GM23248 (cell line): Measurements from ENCODE around the gene KIF25. TPM values are rescaled to one million over a fixed set of nuclear protein-coding genes. Genes with fewer than 3 reads are reported as not detected.

Source experiments
- DNase-seq: peaks from one replicate; pipeline ENCODE4 v3.0.0-alpha.2; 2015
- H2AFZ ChIP-seq: fragments of 200-600 bp; sonication (generic); 2 replicates; pipeline ENCODE4 v1.6.1; 2016; ENCODE audit warnings: antibody characterized with exemption
- H3F3A ChIP-seq: fragments of 200-600 bp; sonication (generic); 2 replicates; pipeline ENCODE4 v1.6.1; 2016; ENCODE audit warnings: mild to moderate bottlenecking, antibody characterized with exemption, mixed run types; ENCODE audit not compliant: insufficient read depth
- H3K27ac ChIP-seq: fragments of 200-600 bp; sonication (generic); 2 replicates; pipeline ENCODE4 v1.5.1; 2016; ENCODE audit warnings: mild to moderate bottlenecking
- H3K27me3 ChIP-seq: fragments of 200-600 bp; sonication (generic); replicated peaks from 2 replicates; pipeline ENCODE4 v1.6.1; 2016; ENCODE audit warnings: mild to moderate bottlenecking; ENCODE audit not compliant: insufficient read depth
- H3K36me3 ChIP-seq: fragments of 200-600 bp; sonication (generic); 2 replicates; pipeline ENCODE4 v1.6.1; 2016; ENCODE audit warnings: low read depth, mild to moderate bottlenecking
- H3K4me1 ChIP-seq: fragments of 200-600 bp; sonication (generic); 2 replicates; pipeline ENCODE4 v1.6.1; 2016; ENCODE audit warnings: mild to moderate bottlenecking; ENCODE audit not compliant: insufficient read depth
- H3K4me2 ChIP-seq: fragments of 200-600 bp; sonication (generic); one replicate; pipeline ENCODE4 v1.6.1; 2016; ENCODE audit warnings: mild to moderate bottlenecking; ENCODE audit not compliant: unreplicated experiment
- H3K4me3 ChIP-seq: fragments of 200-600 bp; sonication (generic); 2 replicates; pipeline ENCODE4 v1.5.1; 2016; ENCODE audit warnings: mild to moderate bottlenecking
- H3K79me2 ChIP-seq: fragments of 200-600 bp; sonication (generic); 2 replicates; pipeline ENCODE4 v1.6.1; 2016; ENCODE audit warnings: mild to moderate bottlenecking; ENCODE audit not compliant: insufficient read depth
- H3K9ac ChIP-seq: fragments of 200-600 bp; sonication (generic); 2 replicates; pipeline ENCODE4 v1.6.1; 2016; ENCODE audit warnings: mild to moderate bottlenecking
- H3K9me2 ChIP-seq: fragments of 200-600 bp; sonication (generic); 2 replicates; pipeline ENCODE4 v1.6.1; 2016; ENCODE audit warnings: mixed run types, mild to moderate bottlenecking, moderate library complexity; ENCODE audit not compliant: insufficient read depth
- H3K9me3 ChIP-seq: fragments of 200-600 bp; sonication (generic); one replicate; pipeline ENCODE4 v1.6.1; 2017; ENCODE audit warnings: low read depth
- H4K20me1 ChIP-seq: fragments of 200-600 bp; sonication (generic); 2 replicates; pipeline ENCODE4 v1.6.0; 2016; ENCODE audit not compliant: insufficient read depth
- EZH2 ChIP-seq: fragments of 200-600 bp; sonication (generic); IDR thresholded peaks from 2 replicates; pipeline ENCODE4 v1.6.1; 2018; ENCODE audit warnings: antibody characterized with exemption, mild to moderate bottlenecking; ENCODE audit not compliant: insufficient read depth, poor library complexity, severe bottlenecking
- EZH2phosphoT487 ChIP-seq: fragments of 200-600 bp; sonication (generic); IDR thresholded peaks from 2 replicates; pipeline ENCODE4 v1.6.1; 2018; ENCODE audit warnings: antibody characterized with exemption, moderate library complexity, mild to moderate bottlenecking, low read depth; ENCODE audit not compliant: insufficient read depth
- WGBS, 2 experiments: methylation state at CpG; one replicate each; pipeline ENCODE4 v1.1.6; 2015 to 2017; ENCODE audit warnings: low lambda C conversion rate in 2 of 2, low coverage in 1 of 2; ENCODE audit errors: missing lambda C conversion rate in 2 of 2; 5-methylcytosine and 5-hydroxymethylcytosine counted together
- in situ Hi-C: fragments of 300-500 bp; cut with MboI; formaldehyde crosslinking; loops from 2 replicates; pipeline ENCODE4 v1.15.0; 2020
- polyA plus RNA-seq: library from polyadenylated mRNA; unstranded; fragments of >200 nt; fragmentation: Nextera tagmentation; extraction: Ambion mirVana; gene quantifications from 2 replicates; pipeline ENCODE4 v1.2.1, GENCODE V29; 2016
- total RNA-seq: library from RNA; depleted of rRNA; stranded (reverse); fragments of >200 nt; shearing (Covaris generic); gene quantifications from 2 replicates; pipeline ENCODE4 v1.2.3, GENCODE V29; 2014

Gene KIF25
- total and polyA plus RNA-seq, 2 experiments from 2014 or later, result not detected

GRCh38 chr6:167984876-167985604, 12.4 kb upstream of the KIF25 start:
- no peak overlapping the region for H2AFZ ChIP-seq
- no peak overlapping the region for H3K9ac ChIP-seq
- no peaks in the 10 kb centered on the region for H3K9me3 ChIP-seq
- H3K36me3 ChIP-seq, result no peaks in the 10 kb centered on the region
- H3K9me2 ChIP-seq, result no peaks in the 10 kb centered on the region
- TF ChIP-seq EZH2 (no peak), EZH2phosphoT487 (no peak)
- no peaks in the 10 kb centered on the region for H3K27me3 ChIP-seq
- H3K4me1 ChIP-seq, result peaks cover 15% of the 10 kb centered on the region
- WGBS, 2 experiments, result 82% methylated on average over 12 to 13 of the region's 13 CpGs
- H3K79me2 ChIP-seq, result no peaks in the 10 kb centered on the region
- no peak overlapping the region for H3K4me2 ChIP-seq
- no peaks in the 10 kb centered on the region for H4K20me1 ChIP-seq
- no peak overlapping the region for H3K27ac ChIP-seq
- in situ Hi-C loops, result no loop called here
- 0 out of 2 replicates have a peak, but pooled peaks cover 9% of the 10 kb centered on the region for H3F3A ChIP-seq
- peak; percentile 15 for DNase-seq
- H3K4me3 ChIP-seq, result no peak overlapping the region

- TF ChIP-seq EZH2 (no peak), EZH2phosphoT487 (no peak)
- Histone ChIP-seq H3F3A (0 out of 2 replicates have a peak, but pooled peaks cover 9% of the 10 kb centered on the region), H3K9me2 (no peaks in the 10 kb centered on the region), H3K27me3 (no peaks in the 10 kb centered on the region), H4K20me1 (no peaks in the 10 kb centered on the region), H2AFZ (no peak overlapping the region), H3K4me2 (no peak overlapping the region), H3K4me3 (no peak overlapping the region), H3K4me1 (peaks cover 15% of the 10 kb centered on the region), H3K9me3 (no peaks in the 10 kb centered on the region), H3K27ac (no peak overlapping the region), H3K9ac (no peak overlapping the region), H3K79me2 (no peaks in the 10 kb centered on the region), H3K36me3 (no peaks in the 10 kb centered on the region)
- 95% methylated on average over 32 to 39 of the region's 39 CpGs for WGBS, 2 experiments
- in situ Hi-C loops, result no loop called here
- no peak for DNase-seq
These were observed 11.4 kb upstream of the KIF25 start for GRCh38 chr6:167985911-167986595.

- Histone ChIP-seq H3K4me3 (no peak overlapping the region), H3K9me3 (no peaks in the 10 kb centered on the region), H4K20me1 (no peaks in the 10 kb centered on the region), H3K27me3 (no peaks in the 10 kb centered on the region), H3K36me3 (no peaks in the 10 kb centered on the region), H3K4me1 (peaks cover 15% of the 10 kb centered on the region), H3K9me2 (no peaks in the 10 kb centered on the region), H2AFZ (peak overlapping the region; percentile 74), H3K79me2 (no peaks in the 10 kb centered on the region), H3K9ac (peak overlapping the region; percentile 72), H3K4me2 (peak overlapping the region; percentile 50), H3K27ac (peak overlapping the region; percentile 87), H3F3A (0 out of 2 replicates have a peak, but pooled peaks cover 9% of the 10 kb centered on the region)
- DNase-seq, result peak; percentile 81
- in situ Hi-C loops, result no loop called here
- 42 to 47% methylated on average over 32 to 35 of the region's 35 CpGs for WGBS, 2 experiments
- TF ChIP-seq EZH2 (no peak), EZH2phosphoT487 (no peak)
These were observed 9.9 kb upstream of the KIF25 start for GRCh38 chr6:167987396-167988153.

GRCh38 chr6:167988154-167988495, 9.3 kb upstream of the KIF25 start:
- 6 to 24% methylated on average over 5 of the region's 5 CpGs for WGBS, 2 experiments

More at GRCh38 chr6:167988154-167988495, 9.3 kb upstream of the KIF25 start:
- Histone ChIP-seq H3K9ac (peak overlapping the region; percentile 72), H3K79me2 (no peaks in the 10 kb centered on the region), H3K4me3 (no peak overlapping the region), H3K36me3 (no peaks in the 10 kb centered on the region), H2AFZ (peak overlapping the region; percentile 74), H3K27me3 (no peaks in the 10 kb centered on the region), H4K20me1 (no peaks in the 10 kb centered on the region), H3K4me1 (peaks cover 15% of the 10 kb centered on the region), H3K9me3 (no peaks in the 10 kb centered on the region), H3K9me2 (no peaks in the 10 kb centered on the region), H3K4me2 (peak overlapping the region; percentile 50), H3F3A (0 out of 2 replicates have a peak, but pooled peaks cover 9% of the 10 kb centered on the region), H3K27ac (peak overlapping the region; percentile 87)
- no peak for TF ChIP-seq EZH2phosphoT487
- no peak for TF ChIP-seq EZH2
- DNase-seq, result peak; percentile 76
- in situ Hi-C loops, result no loop called here
